AG04449 (cell line): Measurements from ENCODE around the gene PTGES.

Experiments
- CTCF ChIA-PET: fragments of 350-600 bp; formaldehyde crosslinking; extraction: SDS; loops from one replicate; lab custom pipeline; 2021; ENCODE audit warnings: antibody characterized with exemption; lab: Yijun Ruan, JAX
- POLR2A ChIA-PET: fragments of 400-600, 350-600 bp; formaldehyde crosslinking; extraction: SDS; loops from one replicate; lab custom pipeline; 2020; ENCODE audit warnings: antibody characterized with exemption, inconsistent platforms; lab: Yijun Ruan, JAX
- DNase-seq: peaks from one replicate; pipeline ENCODE4 v3.0.0-alpha.2; 2010; ENCODE audit warnings: low read depth, low spot score
- H3K4me3 ChIP-seq: 2 replicates; pipeline ENCODE4 v1.5.1; 2011; ENCODE audit warnings: low read depth, mild to moderate bottlenecking, control low read depth, low read length
- TF ChIP-seq, protein P1 (sequence below): IDR thresholded peaks from one replicate; pipeline ENCODE4 v1.5.1; 2011; ENCODE audit warnings: mild to moderate bottlenecking, moderate library complexity, low read length, control low read depth, inconsistent platforms; ENCODE audit not compliant: insufficient read depth; ENCODE audit errors: missing control alignments

The PTGES gene

GRCh38 chr9:129736334-129736733 is 16.5 kb downstream of the PTGES start:
- no peak for DNase-seq
- TF ChIP-seq, protein P1, sequence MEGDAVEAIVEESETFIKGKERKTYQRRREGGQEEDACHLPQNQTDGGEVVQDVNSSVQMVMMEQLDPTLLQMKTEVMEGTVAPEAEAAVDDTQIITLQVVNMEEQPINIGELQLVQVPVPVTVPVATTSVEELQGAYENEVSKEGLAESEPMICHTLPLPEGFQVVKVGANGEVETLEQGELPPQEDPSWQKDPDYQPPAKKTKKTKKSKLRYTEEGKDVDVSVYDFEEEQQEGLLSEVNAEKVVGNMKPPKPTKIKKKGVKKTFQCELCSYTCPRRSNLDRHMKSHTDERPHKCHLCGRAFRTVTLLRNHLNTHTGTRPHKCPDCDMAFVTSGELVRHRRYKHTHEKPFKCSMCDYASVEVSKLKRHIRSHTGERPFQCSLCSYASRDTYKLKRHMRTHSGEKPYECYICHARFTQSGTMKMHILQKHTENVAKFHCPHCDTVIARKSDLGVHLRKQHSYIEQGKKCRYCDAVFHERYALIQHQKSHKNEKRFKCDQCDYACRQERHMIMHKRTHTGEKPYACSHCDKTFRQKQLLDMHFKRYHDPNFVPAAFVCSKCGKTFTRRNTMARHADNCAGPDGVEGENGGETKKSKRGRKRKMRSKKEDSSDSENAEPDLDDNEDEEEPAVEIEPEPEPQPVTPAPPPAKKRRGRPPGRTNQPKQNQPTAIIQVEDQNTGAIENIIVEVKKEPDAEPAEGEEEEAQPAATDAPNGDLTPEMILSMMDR, result no peak
- ChIA-PET CTCF (interaction anchor here (0.7 to 15.3 kb wide), 16 partner anchors 10 to 93 kb away, joined by 3 to 429 read pairs (median 8); partner anchors contain the start of gene PTGES), POLR2A (no interaction called here)
- no peak overlapping the region for H3K4me3 ChIP-seq

DNA sequence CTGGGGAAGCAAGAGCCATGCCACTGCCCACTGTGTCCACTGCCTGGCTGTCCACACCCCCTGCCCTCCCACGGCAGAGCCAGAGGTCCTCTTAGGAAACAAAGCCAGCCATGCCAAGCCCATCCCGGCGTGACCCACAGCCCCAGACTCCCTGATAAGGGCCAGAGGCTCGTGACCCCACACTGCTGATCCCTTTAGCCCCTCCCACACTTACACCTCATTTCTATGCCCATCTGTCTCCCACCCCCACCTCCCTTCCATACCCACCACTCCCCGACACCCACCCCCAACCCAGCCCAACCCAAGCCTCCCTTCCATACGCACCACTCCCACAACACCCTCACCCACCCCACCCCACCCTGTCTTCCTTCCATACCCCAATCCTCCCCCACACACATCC is 17.3 kb downstream of the PTGES start:
- POLR2A ChIA-PET, result no interaction called here
- TF ChIP-seq, protein P1, result no peak
- H3K4me3 ChIP-seq, result no peak overlapping the region
- CTCF ChIA-PET, result interaction anchor here (0.7 to 15.3 kb wide), 8 partner anchors 9 to 93 kb away, joined by 3 to 429 read pairs (median 4); no protein-coding TSS in a partner anchor
- DNase-seq, result no peak

DNA sequence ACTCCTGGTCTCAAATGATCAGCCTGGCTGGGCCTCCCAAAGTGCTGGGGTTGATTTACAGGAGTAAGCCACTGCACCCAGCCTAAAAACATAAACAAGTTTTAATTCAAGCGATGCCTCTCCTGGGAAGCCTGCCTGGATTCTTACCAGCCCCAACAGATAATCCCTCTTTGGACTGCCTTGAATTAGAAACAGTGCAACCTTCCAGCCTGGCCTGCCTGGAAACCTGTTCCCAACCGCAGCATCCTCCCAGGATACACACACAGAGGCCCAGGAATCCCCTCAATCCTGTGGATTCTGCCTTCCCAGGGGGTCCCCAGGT is 19.2 kb downstream of the PTGES start:
- POLR2A ChIA-PET, result interaction anchor here (0.8 kb wide), 1 partner anchor 21 kb away, joined by 3 read pairs; no protein-coding TSS in a partner anchor

DNA sequence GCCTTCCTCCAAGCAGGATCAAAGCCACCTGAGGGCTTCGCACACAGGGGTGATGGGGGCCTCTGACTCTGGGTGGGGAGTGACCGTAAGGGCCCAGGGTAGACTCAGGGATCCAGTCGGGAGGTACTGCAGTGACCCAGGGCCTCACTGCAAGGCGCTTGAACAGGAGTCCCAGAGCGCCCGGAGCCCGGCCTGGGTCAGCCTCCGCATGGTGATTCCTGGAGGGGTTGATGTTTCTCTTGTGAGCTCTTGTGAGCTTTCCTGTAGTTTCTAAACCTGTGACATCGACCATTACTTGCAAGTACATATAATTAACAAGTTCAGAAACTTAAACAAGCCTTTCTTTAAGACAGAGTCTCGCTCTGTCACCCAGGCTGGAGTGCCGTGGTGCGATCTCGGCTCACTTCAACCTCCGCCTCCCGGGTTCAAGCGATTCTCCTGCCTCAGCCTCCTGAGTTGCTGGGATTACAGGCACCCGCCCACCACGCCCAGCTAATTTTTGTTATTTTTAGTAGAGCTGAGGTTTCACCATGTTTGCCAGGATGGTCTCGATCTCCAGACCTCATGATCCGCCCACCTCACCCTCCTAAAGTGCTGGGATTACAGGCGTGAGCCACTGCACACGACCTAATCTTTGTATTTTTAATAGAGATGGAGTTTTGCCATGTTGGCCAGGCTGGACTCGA is 19.8 kb downstream of the PTGES start:
- DNase-seq, result no peak
- H3K4me3 ChIP-seq, result no peak overlapping the region
- TF ChIP-seq, protein P1, result no peak
- POLR2A ChIA-PET, result interaction anchor here (0.8 kb wide), 1 partner anchor 21 kb away, joined by 3 read pairs; no protein-coding TSS in a partner anchor
- CTCF ChIA-PET, result interaction anchor here (1.4 to 15.3 kb wide), 2 partner anchors 9 to 51 kb away, joined by 4 to 429 read pairs; no protein-coding TSS in a partner anchor

More for the DNA sequence above, 19.2 kb downstream of the PTGES start:
- TF ChIP-seq, protein P1, result no peak
- CTCF ChIA-PET, result interaction anchor here (1.2 to 15.3 kb wide), 5 partner anchors 7 to 91 kb away, joined by 4 to 429 read pairs (median 9); no protein-coding TSS in a partner anchor
- H3K4me3 ChIP-seq, result no peak overlapping the region
- no peak for DNase-seq

GRCh38 chr9:129732100-129732499 is 20.7 kb downstream of the PTGES start:
- no peak for DNase-seq
- ChIA-PET CTCF (interaction anchor here (0.8 to 12.5 kb wide), 2 partner anchors 50 to 90 kb away, joined by 3 to 238 read pairs; partner anchors contain the start of gene ASB6), POLR2A (no interaction called here)
- H3K4me3 ChIP-seq, result no peak overlapping the region
- TF ChIP-seq, protein P1, result no peak

DNA sequence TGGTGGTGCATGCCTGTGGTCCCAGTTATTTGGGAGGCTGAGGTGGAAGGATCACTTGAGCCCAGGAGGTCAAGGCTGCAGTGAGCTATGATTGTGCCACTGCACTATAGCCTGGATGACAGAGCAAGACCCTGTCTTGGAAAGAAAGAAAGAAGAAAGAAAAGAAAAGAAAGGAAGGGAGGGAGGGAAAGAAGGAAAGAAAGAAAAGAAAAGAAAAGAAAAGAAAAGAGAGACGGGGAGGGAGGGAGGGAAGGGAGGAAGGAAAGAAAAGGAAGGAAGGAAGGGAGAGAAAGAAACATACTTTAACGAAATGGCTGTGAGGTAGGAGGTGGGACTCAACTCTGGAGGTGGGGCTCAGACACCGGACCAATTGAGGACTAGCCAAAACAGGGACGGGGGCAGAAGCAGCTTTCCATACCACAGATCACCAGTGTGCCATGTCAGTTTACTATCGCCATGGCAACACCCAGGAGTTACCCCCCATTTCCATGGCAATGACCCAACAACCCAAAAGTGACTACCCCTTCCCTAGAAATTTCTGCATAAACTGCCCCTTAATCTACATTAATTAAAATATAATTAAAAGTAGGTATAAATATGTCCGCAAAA is 21.3 kb downstream of the PTGES start:
- no peak overlapping the region for H3K4me3 ChIP-seq
- no peak for DNase-seq
- CTCF ChIA-PET, result interaction anchor here (0.7 to 12.5 kb wide), 3 partner anchors 22 to 89 kb away, joined by 3 to 238 read pairs (median 4); partner anchors contain the start of gene ASB6
- POLR2A ChIA-PET, result no interaction called here
- TF ChIP-seq, protein P1, result no peak
